Glutamatergic neuron (in vitro differentiated cells): ENCODE measurements around the gene HTR2B. TPM values are rescaled to one million over a fixed set of nuclear protein-coding genes. Genes with fewer than 3 reads are reported as not detected.

Experiments
- DNase-seq: peaks from one replicate; pipeline ENCODE4 v3.0.0; 2022
- H3K27ac Mint-ChIP-seq: one replicate; pipeline ENCODE4 v1.8.0; 2020; ENCODE audit warnings: mild to moderate bottlenecking, mixed read lengths, inconsistent platforms; ENCODE audit not compliant: unreplicated experiment
- H3K27me3 Mint-ChIP-seq: one replicate; pipeline ENCODE4 v1.8.0; 2020; ENCODE audit warnings: mild to moderate bottlenecking, moderate library complexity, mixed read lengths, inconsistent platforms; ENCODE audit not compliant: unreplicated experiment
- H3K36me3 Mint-ChIP-seq: one replicate; pipeline ENCODE4 v1.8.0; 2020; ENCODE audit warnings: mild to moderate bottlenecking, mixed read lengths, inconsistent platforms; ENCODE audit not compliant: unreplicated experiment
- H3K4me1 Mint-ChIP-seq: one replicate; pipeline ENCODE4 v1.8.0; 2020; ENCODE audit warnings: mild to moderate bottlenecking, low read depth, mixed read lengths, inconsistent platforms; ENCODE audit not compliant: unreplicated experiment
- H3K4me3 Mint-ChIP-seq: one replicate; pipeline ENCODE4 v1.8.0; 2020; ENCODE audit warnings: mild to moderate bottlenecking, mixed read lengths, inconsistent platforms; ENCODE audit not compliant: unreplicated experiment
- H3K9me3 Mint-ChIP-seq: one replicate; pipeline ENCODE4 v1.8.0; 2020; ENCODE audit warnings: mild to moderate bottlenecking, moderate library complexity, mixed read lengths, inconsistent platforms; ENCODE audit not compliant: unreplicated experiment
- CTCF ChIP-seq: fragments of 200-600 bp; sonication (generic); IDR thresholded peaks from one replicate; pipeline ENCODE4 v1.5.0; 2021; ENCODE audit not compliant: partially characterized antibody, unreplicated experiment
- total RNA-seq: library from RNA; stranded (reverse); fragmentation: NEBNext Ultra II Directional; extraction: Animal tissue kit (Norgen Biotek cat#: 25700); gene quantifications from one replicate; pipeline ENCODE4 v1.2.1, GENCODE V29; 2021; ENCODE audit not compliant: unreplicated experiment

Gene HTR2B
- total RNA-seq, 1 donor from 2014 or later = not detected

- Mint-ChIP-seq H3K36me3 (no peaks in the 10 kb centered on the region), H3K4me3 (no peak overlapping the region), H3K9me3 (no peaks in the 10 kb centered on the region), H3K4me1 (peaks cover 2% of the 10 kb centered on the region), H3K27ac (no peak overlapping the region), H3K27me3 (no peaks in the 10 kb centered on the region)
- no peak for TF ChIP-seq CTCF
- no peak for DNase-seq
Observed at GRCh38 chr2:231134910-231135655, 10.2 kb upstream of the HTR2B start.

- H3K4me1 Mint-ChIP-seq = peaks cover 2% of the 10 kb centered on the region
Observed at GRCh38 chr2:231133365-231134099, 8.7 kb upstream of the HTR2B start.

GRCh38 chr2:231132129-231132528 is 7.3 kb upstream of the HTR2B start:
- H3K27me3 Mint-ChIP-seq = no peaks in the 10 kb centered on the region
- H3K36me3 Mint-ChIP-seq = no peaks in the 10 kb centered on the region
- no peaks in the 10 kb centered on the region for H3K9me3 Mint-ChIP-seq
- H3K27ac Mint-ChIP-seq = no peak overlapping the region
- DNase-seq = no peak
- H3K4me1 Mint-ChIP-seq = peaks cover 2% of the 10 kb centered on the region
- no peak overlapping the region for H3K4me3 Mint-ChIP-seq
- TF ChIP-seq CTCF = no peak

More at GRCh38 chr2:231133365-231134099, 8.7 kb upstream of the HTR2B start:
- TF ChIP-seq CTCF = no peak
- Mint-ChIP-seq H3K27me3 (no peaks in the 10 kb centered on the region), H3K36me3 (no peaks in the 10 kb centered on the region), H3K4me3 (no peak overlapping the region), H3K9me3 (no peaks in the 10 kb centered on the region), H3K27ac (no peak overlapping the region)
- no peak for DNase-seq

- H3K9me3 Mint-ChIP-seq = no peaks in the 10 kb centered on the region
- peaks cover 2% of the 10 kb centered on the region for H3K4me1 Mint-ChIP-seq
- H3K4me3 Mint-ChIP-seq = no peak overlapping the region
- H3K36me3 Mint-ChIP-seq = no peaks in the 10 kb centered on the region
- TF ChIP-seq CTCF = no peak
- H3K27me3 Mint-ChIP-seq = no peaks in the 10 kb centered on the region
- no peak for DNase-seq
- H3K27ac Mint-ChIP-seq = no peak overlapping the region
Observed at GRCh38 chr2:231130336-231131056, 5.7 kb upstream of the HTR2B start.
